HG03060 (cell line): ENCODE measurements around the gene SHLD2.
"Not testable (repeated sequence)": the region's sequence is repeated elsewhere in the genome, so short reads cannot be mapped to it uniquely, and the experiment has no call there.

ENCODE experiments used
- ATAC-seq: cut with Tn5 transposase; IDR thresholded peaks from one replicate; pipeline ENCODE4 v1.9.1; 2021; ENCODE audit warnings: low read depth, moderate number of reproducible peaks; ENCODE audit not compliant: unreplicated experiment

The SHLD2 gene

DNA sequence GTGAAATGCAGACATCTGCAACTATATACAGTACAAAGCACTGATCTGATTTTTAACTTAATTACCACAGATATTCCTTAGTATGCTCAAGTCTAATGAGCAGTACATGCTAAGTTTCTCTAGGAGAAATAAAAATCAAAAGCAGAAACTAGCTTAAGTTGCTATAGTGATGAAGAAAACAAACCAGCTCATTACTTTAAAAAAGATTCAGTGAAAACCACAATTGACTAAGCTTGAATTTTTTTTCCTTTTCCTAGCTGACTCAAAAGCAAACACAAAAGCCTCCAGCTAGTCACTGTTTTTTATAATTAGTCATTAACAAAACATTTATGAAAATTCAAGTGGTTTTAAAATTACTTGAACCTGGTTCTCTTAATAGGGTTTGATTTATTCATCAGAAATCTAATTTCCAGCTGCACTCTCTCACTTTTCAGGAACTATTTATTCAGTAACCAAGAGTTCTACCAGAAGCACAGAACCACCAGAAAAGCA, 10.7 kb upstream of the SHLD2 start:
- ATAC-seq = peak; percentile 80

DNA sequence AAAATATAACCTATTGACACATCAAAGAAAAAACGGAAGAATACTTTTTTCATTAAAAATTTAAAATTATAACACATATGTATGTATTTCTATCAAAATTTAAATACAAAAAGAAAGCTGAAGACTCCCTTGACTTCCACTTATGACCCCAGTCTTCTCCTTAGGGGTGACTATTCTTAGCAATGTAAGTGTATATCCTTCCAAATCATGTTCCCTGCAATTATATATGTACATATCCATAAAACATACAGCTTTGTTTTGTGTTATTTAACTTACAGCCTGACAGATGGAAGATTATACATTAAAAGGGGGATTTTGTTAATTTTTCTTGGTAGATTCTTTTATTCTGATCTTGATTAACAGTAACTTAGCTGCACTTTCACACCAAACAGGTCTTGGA, 9.5 kb upstream of the SHLD2 start:
- no peak for ATAC-seq

DNA sequence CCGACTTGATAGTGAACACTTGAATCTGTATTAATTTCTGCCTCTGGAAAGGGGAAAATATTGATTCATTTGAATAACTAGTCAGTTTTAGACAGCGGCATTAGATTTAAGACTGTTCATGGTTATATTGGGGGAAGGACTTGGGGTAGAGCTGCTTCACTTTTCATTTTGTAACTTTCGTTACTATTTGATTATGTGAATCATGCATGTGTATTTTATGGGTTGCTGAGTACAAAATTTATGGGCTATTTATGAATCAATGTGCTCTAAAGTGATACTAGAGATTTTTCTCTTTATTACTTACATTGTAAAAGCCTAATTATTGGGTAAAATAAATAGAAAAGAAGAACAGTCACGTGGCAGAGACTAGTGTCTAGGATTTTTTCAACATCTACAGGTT, 5.3 kb upstream of the SHLD2 start:
- no peak for ATAC-seq

DNA sequence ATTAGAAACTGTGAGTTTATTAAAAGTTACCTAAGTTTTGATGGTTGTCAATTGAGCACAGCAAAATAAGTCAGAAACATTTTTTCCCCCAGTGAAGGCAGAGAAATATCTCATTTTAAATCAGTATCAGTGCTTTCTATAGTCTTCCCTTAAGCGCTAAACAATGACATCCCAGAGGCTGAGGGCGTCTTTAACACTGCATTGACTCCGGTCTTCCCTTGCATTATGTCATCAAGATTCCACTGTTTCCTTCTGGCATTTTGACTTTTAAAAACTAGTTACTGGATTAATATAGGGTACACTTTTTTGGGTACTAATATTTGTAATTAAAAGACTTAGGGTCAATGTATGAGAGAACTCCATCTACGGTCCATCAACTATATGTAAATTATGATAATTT, 4.2 kb upstream of the SHLD2 start:
- ATAC-seq = no peak

DNA sequence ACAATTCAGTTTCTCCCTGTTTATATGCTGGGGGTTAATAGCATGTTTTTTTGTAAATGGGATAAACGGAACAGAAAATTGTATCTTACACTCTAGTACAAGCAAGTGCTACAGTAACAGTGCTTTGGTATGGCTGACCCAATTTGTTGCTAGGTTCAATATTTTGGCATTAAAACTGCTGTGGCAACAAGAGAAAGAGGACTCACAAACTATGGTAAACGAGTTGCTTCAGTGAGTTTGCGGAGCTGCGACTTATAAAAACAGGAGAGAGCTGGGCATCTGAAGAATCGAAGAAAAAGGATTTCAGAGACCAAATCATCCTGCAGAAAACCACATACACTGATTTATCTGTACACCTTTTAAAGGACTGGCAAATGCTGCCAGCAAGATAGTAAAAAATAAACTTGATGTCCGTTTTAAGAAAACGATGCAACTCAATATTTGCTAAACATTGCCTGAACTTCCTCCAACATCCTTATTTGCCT, 2.6 kb upstream of the SHLD2 start:
- ATAC-seq = no peak

DNA sequence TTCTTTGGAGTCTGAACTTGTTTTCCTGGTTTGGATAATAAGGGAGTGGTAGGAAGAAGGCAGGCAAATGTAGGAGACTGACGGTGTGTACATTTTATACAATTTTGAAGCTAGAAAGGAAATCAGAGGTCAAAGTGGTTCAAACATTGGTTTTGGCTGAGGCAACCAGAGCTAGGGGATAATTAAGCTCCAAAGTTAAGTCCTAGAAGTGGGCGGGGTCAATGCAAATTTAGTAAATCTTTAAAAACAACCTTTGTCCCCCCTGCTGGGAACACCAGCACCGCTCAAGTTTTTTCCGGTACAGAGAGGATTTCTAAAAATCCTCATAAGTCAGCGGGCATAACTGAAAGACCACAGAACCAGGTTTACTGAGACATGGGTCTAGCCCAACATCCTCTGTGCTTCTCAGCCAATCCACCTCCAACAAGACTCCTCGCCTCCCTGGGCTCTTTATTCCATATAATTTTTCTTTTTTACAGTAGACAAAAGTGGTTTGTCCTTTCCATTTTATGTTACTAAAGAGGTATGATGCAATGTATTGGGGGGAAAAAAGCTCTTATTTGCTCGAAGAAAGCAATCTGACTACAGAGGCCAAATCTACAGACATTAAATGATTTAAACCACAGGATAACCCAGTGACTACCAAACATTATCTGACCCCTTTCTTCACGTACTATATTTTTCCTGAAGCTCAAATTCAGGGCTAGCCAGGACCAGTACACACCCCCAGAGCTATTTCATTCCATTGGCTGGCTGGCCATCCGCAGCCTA, 2.0 kb upstream of the SHLD2 start:
- ATAC-seq = no peak

DNA sequence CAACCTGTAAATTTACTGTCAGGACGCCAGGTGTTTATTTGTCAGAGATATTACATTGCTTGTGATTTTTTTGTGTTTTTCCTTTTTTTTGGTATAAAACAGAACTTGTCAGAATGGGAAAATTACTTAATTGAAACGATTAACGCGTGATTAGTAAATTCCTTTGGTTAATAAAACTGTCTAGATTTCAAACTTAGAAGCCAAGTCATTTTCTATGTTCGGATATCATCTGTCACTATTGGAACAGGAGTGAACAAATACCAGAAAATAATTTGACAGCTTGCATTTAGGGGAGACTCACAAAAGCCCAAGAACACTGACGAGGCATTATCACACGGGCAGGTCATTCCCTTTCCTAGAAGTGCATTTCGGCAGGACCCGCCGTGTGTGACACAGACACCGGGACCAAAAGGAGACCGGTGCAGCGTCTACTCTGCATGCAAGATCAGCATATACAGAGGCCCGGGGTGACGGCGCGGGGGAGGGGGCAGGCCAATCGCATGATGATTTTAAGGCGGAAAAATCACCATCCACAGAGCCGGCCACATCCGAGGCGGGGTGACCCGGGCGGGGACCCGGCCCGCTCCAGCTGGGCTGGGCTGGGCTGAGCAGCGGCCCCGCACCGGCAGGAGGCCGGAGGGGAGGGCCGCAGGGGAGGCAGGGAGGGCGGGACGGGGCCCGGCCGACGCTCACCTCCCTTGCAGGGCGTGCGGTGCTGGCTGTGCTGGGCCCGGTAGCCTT, 1.2 kb upstream of the SHLD2 start:
- ATAC-seq = no peak

DNA sequence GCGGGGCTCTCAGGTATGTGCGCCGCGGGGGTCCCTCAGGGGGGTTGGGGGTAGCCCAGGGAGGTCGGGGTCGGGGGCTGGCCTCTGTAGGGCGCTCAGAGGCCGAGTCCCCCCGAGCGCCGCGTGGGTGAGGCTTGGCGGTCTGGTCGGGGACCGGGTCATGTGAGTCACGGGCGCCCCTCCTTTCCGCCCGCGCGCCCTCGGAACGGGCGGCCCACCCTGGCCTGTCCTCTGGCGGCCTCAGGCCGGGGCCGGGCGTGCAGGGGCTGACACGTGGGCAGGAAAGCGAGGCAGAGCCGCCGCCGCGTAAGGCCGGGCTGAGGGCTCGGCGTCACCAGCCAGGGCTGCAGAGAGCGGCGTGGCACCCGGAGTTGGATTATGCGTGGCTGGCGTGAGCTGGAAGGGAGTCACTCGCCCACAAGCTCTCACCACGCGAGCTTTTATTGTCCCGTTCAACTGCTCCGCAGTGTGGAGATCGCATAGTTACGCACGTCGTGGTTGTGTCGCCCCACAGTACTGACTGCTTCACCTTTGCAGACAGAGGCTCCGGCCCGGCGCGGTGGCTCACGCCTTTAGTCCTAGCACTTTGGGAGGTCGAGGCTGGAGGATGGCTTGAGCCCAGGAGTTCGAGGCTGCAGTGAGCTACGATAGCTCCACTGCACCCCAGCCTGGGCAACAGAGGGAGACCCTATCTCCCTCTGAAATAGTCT, 385 bp downstream of the SHLD2 start:
- peak; percentile 39 for ATAC-seq

DNA sequence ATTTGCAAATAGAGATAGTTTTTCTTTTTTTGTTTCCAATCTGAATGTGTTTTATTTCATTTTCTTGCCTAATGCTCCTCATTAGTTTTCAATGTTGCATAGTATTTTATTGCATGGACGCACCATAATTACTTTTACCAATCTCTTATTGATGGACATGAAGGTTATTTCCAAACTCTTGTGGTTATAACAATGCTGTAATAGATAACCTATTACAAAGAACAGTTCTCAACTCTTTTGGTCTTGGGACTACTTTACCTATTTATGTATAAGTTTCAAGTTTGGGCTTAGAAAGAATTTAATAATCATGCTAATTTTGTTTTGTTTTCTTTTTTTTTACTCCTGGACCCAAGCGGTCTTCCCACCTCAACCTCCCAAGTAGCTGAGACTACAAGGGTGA, 7.0 kb downstream of the SHLD2 start:
- no peak for ATAC-seq

DNA sequence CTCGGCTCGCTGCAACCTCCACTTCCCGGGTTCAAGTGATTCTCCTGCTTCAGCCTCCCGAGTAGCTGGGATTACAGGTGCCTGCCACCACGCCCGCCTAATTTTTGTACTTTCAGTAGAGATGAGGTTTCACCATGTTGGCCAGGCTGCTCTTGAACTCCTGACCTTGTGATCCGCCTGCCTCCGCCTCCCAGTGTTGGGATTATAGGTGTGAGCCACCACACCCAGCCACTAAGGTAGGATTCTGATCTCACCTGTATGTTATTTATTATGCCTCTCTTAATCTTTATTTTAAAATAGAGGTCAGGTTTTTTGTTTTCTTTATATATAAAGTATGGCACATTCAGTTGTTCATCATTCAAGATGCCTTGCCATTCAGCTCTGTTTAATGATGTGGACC, 9.7 kb downstream of the SHLD2 start:
- not testable (repeated sequence) for ATAC-seq

DNA sequence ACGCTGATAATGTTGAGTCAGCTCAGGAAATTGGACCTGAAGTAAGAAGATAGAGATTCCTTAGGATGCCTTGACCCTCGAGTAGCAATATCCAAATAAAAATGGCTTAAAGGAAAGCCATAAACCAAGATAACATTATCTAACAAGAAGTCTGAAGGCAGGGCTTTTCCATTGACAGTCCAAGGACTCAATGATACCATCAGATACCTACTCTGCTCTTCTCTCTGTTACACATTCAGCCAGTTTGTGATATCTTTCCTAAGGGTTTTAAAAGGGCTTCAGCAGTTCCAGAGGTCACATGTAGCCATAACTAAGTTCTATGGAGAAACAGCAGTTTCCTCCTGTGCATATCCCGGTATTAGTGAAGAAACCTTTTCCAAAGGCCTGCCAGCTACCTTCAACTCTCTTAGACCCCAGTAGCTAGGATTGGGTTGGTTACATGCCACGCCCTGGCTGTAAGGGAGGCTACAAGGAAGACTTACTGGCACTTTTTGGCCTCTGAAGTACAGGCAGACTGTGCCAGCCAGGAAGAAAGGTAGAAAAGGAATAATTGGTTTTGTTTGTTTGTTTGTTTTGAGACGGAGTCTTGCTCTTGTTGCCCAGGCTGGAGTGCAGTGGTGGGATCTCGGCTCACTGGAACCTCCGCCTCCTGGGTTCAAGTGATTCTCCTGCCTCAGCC, 10.6 kb downstream of the SHLD2 start:
- ATAC-seq = no peak

DNA sequence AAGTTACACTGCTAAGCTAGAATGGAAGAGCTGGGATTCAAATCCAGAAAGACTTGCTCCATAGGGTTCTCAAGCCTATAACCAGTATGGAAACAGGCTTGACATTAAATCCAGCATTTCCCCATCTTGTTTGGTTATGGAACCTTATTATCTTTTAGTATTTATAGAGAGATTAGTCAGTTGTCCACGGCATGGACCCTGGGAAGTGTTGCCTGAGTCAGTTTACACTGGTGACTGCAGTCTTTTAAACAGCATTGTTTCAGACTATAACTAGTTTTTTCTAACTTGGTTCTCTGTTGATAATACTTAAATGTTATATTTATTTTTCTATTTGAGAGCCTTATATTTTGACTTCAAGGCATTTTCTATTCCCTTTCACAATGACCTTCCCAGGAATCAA, 23.1 kb downstream of the SHLD2 start:
- not testable (repeated sequence) for ATAC-seq

DNA sequence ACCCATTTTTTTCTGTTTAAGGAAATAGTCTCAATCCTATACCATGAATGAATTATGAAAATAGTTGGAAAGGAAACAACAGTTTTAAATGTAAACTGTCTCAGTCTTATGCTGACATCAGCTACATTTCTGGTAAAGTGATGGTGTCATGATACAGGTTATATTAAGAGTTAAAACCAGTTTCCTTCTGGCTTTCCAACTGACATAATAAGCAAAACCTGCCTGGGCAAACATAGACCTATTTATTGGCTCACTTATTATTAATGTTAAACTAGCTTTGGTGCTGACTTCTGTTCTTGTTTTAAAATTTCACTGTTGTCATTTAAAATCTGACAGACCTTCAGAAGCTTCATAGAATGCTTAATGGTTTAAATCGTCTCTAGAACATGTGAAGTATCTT, 24.0 kb downstream of the SHLD2 start:
- ATAC-seq = not testable (repeated sequence)

DNA sequence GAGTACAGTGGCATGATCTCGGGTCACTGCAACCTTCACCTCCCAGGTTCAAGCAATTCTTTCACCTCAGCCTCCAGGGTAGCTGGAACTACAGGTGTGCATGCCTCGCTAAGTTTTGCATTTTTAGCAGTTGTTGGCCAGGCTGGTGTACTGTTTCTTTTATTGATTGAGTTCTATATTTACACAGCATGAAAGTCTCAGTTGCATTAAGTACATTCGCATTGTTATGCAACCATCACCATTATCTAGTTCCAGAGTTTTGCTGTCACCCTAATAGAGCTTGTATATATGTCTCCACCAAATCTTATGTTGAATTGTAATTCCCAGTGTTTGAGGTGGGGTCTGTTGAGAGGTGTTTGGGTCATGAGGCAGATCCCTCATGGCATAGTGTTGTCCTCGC, 28.3 kb downstream of the SHLD2 start:
- not testable (repeated sequence) for ATAC-seq

DNA sequence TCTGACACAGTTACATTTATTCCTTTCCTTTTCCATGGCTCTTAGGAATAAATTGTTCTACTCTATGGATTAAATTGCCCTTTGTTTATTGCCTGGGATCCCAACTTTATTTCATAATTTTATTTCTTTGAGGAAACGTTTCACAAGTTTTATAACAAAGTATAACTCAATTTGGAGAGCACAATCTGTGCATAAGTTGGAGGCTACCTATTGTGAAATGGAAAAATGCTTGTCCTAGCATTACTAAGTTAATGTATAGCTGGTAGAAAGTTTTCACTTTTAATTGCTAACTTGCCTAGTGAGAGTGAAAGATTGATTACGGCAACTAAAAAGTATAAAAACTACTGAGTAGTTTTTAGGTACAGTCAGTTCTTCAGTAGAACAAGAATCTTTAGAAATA, 32.0 kb downstream of the SHLD2 start:
- ATAC-seq = not testable (repeated sequence)

DNA sequence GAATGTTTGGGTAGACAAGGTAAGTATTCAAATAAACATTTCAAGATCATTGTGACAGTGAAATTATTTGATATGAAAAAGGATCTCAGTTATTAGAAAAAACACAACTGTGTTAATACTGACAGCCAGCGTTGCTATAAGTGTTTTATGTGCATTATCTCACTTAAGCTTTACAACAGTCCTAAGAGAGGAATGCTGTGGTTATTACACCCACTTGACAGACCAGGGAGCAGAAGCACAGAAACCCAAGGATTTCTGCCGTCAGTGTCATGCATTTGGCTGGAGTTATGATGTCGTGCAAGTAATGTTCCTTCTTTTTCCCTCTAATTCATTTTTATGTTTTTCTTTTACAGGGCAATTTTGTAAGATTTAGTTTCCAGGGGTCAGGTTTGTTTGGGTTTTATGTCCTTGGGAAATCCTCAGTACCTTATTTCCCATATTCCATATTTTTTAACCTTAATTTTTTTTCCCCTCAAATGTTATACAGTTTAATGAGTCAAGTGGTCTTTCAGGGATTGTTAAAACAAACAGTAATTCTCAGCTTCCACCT, 32.7 kb downstream of the SHLD2 start:
- ATAC-seq = not testable (repeated sequence)

DNA sequence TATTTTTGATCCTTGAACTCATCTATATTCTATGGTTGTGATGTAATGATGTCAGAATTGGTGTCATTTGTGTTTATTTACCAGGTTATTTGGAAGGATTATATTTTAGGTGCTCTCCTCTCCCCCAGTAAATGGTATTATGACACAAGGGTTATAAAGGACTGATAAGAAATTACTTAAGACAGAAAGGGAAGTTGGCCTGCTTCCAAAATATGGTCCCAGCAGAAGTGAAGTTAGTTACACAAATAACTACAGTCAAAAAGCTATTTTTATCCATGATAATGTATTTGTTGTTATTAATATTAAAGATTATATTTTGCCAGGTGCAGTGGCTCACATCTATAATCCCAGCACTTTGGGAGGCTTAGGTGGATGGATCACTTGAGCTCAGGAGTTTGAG, 37.2 kb downstream of the SHLD2 start:
- not testable (repeated sequence) for ATAC-seq

DNA sequence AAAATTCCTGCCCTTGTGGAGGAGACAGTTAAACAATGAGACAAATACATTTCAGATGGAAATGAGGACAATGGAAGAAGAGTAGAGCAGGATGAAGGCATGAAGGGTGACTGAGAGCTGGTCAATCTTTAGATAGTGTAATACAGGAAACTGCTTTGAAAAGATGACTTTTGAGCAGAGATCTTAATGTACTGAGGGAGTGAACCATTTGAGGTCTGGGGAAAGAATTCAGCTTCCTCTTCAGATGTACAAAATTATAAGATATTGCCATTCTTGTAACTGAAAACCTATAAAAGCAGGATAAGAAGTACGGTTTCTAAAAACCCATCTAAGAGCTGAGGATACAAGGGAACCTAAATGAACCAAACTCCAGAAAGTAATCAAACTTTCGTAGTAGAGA, 38.9 kb downstream of the SHLD2 start:
- ATAC-seq = not testable (repeated sequence)

DNA sequence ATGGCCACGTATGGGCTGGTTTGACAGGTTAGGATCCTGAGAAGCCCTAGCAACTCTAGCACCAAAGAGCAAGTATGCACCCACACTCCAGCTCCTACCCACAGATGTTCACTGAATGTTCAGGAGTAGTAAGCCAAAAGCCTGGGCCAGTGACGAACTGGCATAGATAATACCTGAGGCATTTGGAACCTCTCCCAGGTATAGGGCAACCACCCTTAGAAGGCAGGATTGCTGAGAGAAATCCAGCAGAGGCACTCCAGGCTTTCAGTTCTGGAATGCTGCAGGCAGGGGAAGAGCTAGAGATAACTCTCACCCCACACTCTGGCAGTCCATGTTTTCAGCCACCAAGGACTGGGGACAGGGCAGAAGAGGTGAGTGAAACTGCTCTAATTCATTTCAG, 39.4 kb downstream of the SHLD2 start:
- not testable (repeated sequence) for ATAC-seq

DNA sequence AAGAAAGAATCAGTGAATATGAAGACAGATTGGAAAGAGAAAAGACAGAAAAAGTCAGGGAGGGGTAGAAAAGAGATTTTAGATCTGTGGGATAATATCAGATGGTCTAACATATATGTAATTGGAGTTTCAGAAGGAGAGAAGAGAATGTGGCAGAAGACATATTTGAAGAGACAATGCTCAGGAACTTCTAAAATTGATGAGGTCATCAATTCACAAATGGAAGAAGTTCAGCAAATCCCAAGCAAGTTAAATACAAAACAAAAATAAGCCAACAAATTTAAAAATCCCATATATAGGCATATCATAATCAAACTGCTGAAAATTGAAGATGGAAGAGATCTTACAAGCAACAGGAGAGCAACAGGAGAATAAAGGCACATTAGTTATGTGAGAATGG, 42.5 kb downstream of the SHLD2 start:
- not testable (repeated sequence) for ATAC-seq
